Stimulated activated CD4-positive, alpha-beta T cell treated with anti-CD3 and anti-CD28 coated beads, Interleukin-2, amount 100 ng/mL, for 4 hours (primary cell): Measurements from ENCODE around the gene OTUD3.

Experiments
- DNase-seq: peaks from one replicate; pipeline ENCODE4 v3.0.0-alpha.2; 2020; ENCODE audit warnings: low read depth

OTUD3 gene

GRCh38 chr1:19954059-19954458, 71.9 kb downstream of the OTUD3 start:
- no peak for DNase-seq

DNA sequence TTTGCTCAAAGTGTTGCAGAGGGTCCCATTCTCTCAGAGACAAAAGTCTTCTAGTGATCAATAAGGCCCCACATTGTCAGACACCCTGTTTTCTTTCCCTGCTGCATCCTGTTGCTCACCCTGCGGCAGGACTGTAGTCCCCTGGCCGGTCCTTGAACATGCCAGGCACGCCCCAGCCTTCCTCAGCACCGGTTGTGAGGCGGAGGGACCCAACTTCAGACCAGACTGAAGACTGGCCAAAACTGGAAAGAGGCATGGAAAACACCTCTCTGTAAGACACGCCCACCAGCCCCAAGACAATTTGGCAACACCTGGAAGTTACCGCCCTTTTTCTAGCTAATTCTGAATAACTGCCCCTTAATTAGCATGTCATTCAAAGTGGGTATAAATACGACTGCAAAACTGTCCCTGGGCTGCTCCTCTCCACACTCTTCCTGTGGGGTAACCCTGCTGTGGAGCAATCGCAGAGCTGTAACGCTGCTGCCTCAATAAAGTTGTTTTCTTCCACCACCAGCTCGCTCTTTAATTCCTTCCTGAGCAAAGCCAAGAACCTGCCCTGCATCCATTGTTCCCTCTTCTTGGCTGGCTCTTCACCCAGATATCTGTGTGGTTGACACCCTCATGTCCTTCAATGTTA, 73.5 kb downstream of the OTUD3 start:
- DNase-seq, result no peak

GRCh38 chr1:19957779-19958178, 75.6 kb downstream of the OTUD3 start:
- DNase-seq, result no peak

- DNase-seq, result no peak
These were observed 78.4 kb downstream of the OTUD3 start for GRCh38 chr1:19960591-19960990.
